K562 (cell line): ENCODE data around the gene TMEM121B. TPM values are rescaled to one million over a fixed set of nuclear protein-coding genes. Genes with fewer than 3 reads are reported as not detected.
A peak's percentile ranks its signal among the peaks of the same experiment; 100 is the strongest.

Experiments used
- CREB1 ChIP-seq, 2 experiments: sonication (generic) in 1 of 2; formaldehyde crosslinking in 1 of 2; IDR thresholded peaks; 2 replicates each; pipeline versions ENCODE4 v1.6.1 to v1.8.0; 2012 to 2022; ENCODE audit warnings: inconsistent platforms in 1 of 2, mild to moderate bottlenecking in 1 of 2, missing genetic modification reagents in 1 of 2, moderate library complexity in 1 of 2
- ELF1 ChIP-seq: fragments of 200-800 bp; sonication (Bioruptor generic); IDR thresholded peaks from 2 replicates; pipeline ENCODE4 v1.6.1; 2016; ENCODE audit warnings: missing genetic modification characterization, missing compliant biosample characterization
- FIP1L1 ChIP-seq: fragments of 200-400 bp; formaldehyde crosslinking; IDR thresholded peaks from 2 replicates; pipeline ENCODE4 v1.6.1; 2018; ENCODE audit warnings: mild to moderate bottlenecking, low read depth, low read length; ENCODE audit not compliant: poor library complexity, severe bottlenecking
- FOXK2 ChIP-seq, 2 experiments: fragments of 450-650 bp; IDR thresholded peaks in 1 of 2; conservative IDR thresholded peaks in 1 of 2; 2 replicates each; pipeline ENCODE4 v1.6.1; 2016; ENCODE audit warnings: low read depth in 2 of 2, mild to moderate bottlenecking in 1 of 2
- FOXP1 ChIP-seq: sonication (generic); formaldehyde crosslinking; IDR thresholded peaks from 2 replicates; pipeline ENCODE4 v1.8.0; 2022; ENCODE audit warnings: mild to moderate bottlenecking, missing genetic modification reagents
- GATAD2B ChIP-seq: fragments of 450-650 bp; IDR thresholded peaks from 2 replicates; pipeline ENCODE4 v1.6.1; 2017; ENCODE audit warnings: mild to moderate bottlenecking, borderline replicate concordance
- HCFC1 ChIP-seq: IDR thresholded peaks from 2 replicates; pipeline ENCODE4 v1.6.1; 2012; ENCODE audit warnings: low read depth, low read length, improper control_type of control experiment
- HNRNPH1 ChIP-seq: fragments of 200-400 bp; formaldehyde crosslinking; optimal IDR thresholded peaks from 2 replicates; pipeline ENCODE3; 2017; ENCODE audit warnings: low read depth, mild to moderate bottlenecking, low read length, moderate library complexity
- L3MBTL2 ChIP-seq: fragments of 450-650 bp; IDR thresholded peaks from 2 replicates; pipeline ENCODE4 v1.6.1; 2016; ENCODE audit warnings: mild to moderate bottlenecking, moderate library complexity
- MTA1 ChIP-seq: fragments of 450-650 bp; IDR thresholded peaks from 2 replicates; pipeline ENCODE4 v1.6.1; 2017; ENCODE audit warnings: borderline replicate concordance
- NR3C1 ChIP-seq: sonication (generic); formaldehyde crosslinking; IDR thresholded peaks from 2 replicates; pipeline ENCODE4 v1.8.1; 2022; ENCODE audit warnings: missing genetic modification reagents
- SIN3B ChIP-seq: fragments of 450-650 bp; IDR thresholded peaks from 2 replicates; pipeline ENCODE4 v1.6.1; 2017; ENCODE audit warnings: low read depth, mild to moderate bottlenecking, moderate library complexity
- SRSF3 ChIP-seq: fragments of 200-400 bp; formaldehyde crosslinking; IDR thresholded peaks from 2 replicates; pipeline ENCODE4 v1.6.1; 2016; ENCODE audit warnings: mild to moderate bottlenecking, low read length, moderate library complexity; ENCODE audit not compliant: insufficient read depth
- XRCC5 ChIP-seq: fragments of 200-400 bp; formaldehyde crosslinking; IDR thresholded peaks from 2 replicates; pipeline ENCODE4 v1.6.1; 2017; ENCODE audit warnings: low read depth, mild to moderate bottlenecking, low read length
- ZFX ChIP-seq: sonication (generic); formaldehyde crosslinking; IDR thresholded peaks from 2 replicates; pipeline ENCODE4 v1.8.0; 2022; ENCODE audit warnings: mild to moderate bottlenecking, missing genetic modification reagents, moderate library complexity
- ZNF143 ChIP-seq: sonication (generic); formaldehyde crosslinking; IDR thresholded peaks from 2 replicates; pipeline ENCODE4 v1.9.0; 2022; ENCODE audit warnings: mild to moderate bottlenecking, missing genetic modification reagents
- polyA plus RNA-seq, 8 experiments: library from polyadenylated mRNA; depleted of rRNA in 4 of 8; stranded (reverse) in 5 of 8; unstranded in 3 of 8; fragments of >200 nt; fragmentation: Nextera tagmentation in 2 of 8; fragmentation: Illumina TruSeq in 1 of 8; extraction: Ambion mirVana in 2 of 8; extraction: Trizol in 1 of 8; gene quantifications; 2 replicates each; pipeline versions ENCODE4 v1.2.1 to v1.2.3, GENCODE V29; 2011 to 2014; ENCODE audit warnings: inconsistent platforms in 1 of 8, missing spikeins in 1 of 8
- total RNA-seq, 7 experiments: library from RNA; depleted of rRNA in 6 of 7; stranded (reverse); fragments of >200 nt in 6 of 7; fragmentation: Illumina TruSeq in 2 of 7; extraction: Trizol in 2 of 7; gene quantifications; 2 replicates each; pipeline versions ENCODE4 v1.2.1 to v1.2.3, GENCODE V29; 2011 to 2021; ENCODE audit warnings: low replicate concordance in 1 of 7
- TF ChIP-seq, protein P1 (sequence below): IDR thresholded peaks from 2 replicates; pipeline ENCODE4 v1.6.1; 2014; ENCODE audit warnings: antibody characterized with exemption
- TF ChIP-seq, protein P2 (sequence below): sonication (generic); formaldehyde crosslinking; IDR thresholded peaks from 2 replicates; pipeline ENCODE4 v1.8.1; 2023; ENCODE audit warnings: mild to moderate bottlenecking, missing genetic modification reagents, moderate library complexity
- TF ChIP-seq, protein P3 (sequence below): sonication (generic); formaldehyde crosslinking; IDR thresholded peaks from 2 replicates; pipeline ENCODE4 v1.8.0; 2022; ENCODE audit warnings: mild to moderate bottlenecking, missing genetic modification reagents
- TF ChIP-seq, protein P4 (sequence below), 2 experiments: fragments of 450-650 bp in 1 of 2; sonication (generic) in 1 of 2; formaldehyde crosslinking; conservative IDR thresholded peaks; 2 replicates each; pipeline versions ENCODE4 v1.4.0 to v1.8.1; 2020 to 2022; ENCODE audit warnings: mild to moderate bottlenecking in 1 of 2, missing genetic modification reagents in 1 of 2

The TMEM121B gene
- total and polyA plus RNA-seq, 9 of the 15 experiments (the other 6 are each of a cell fraction or from before 2014, with no cell fraction given), result 0.03 to 0.07 (median 0.03) TPM; not detected in 6

DNA sequence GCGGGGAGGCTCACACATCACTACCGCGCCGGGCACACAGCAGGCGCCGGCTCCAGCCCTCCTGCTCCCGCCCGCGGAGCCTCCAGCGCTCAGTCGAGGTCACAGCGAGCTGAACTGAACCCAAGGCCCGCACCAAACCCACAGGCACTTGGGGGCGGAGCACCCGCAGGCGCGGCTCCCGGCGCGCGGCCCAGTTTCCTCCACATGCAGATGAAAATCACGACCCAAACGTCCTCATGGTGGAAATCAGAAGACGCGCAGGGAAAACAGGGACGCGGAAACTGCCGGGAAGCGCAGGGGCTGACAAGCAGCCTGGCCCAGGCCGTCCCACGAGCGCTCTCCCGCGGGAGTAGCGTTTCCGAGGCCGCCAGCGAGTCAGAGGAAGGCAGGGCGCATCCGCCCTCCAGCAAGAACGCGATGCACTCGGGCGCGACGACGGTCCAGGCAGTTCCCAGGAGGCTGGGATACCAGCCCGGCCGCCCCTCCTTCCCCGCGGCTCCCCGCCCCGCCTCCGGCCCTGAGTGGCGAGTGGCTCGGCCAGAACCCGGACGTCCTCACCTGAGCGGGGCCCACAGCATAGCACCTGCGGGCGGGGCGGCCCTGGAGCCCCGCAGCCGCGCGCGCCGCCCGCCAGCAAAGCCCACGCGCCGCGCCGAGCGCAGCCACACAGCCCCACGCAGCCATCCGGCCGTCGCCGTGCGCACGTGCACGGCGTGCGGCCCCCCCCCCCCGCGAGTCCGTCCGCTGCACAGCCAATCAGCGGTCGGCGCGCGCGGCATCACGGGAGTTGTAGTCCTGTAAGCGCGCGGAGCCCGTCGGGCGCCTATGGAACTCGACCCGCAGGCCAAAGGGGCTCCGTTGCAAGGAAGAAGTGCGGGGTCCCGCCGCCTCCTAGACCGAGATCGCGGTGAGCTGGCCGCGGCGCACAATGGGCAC lies 37.7 kb upstream of the TMEM121B start, which contains the start of gene HDHD5 (continued):
- TF ChIP-seq NR3C1 (peak; percentile 74; the same call in 1 of the 2 replicates), ELF1 (0 out of 2 replicates have a peak, but pooled peaks have one; percentile 46), FOXP1 (CRISPR knock-in tag) (peak; percentile 87; the same call in 1 of the 2 replicates), CREB1 (IDR thresholded peaks at IDR 0.05) (no peak), CREB1 (CRISPR knock-in tag; IDR thresholded peaks at IDR 0.05) (peak; percentile 17; the same call in 1 of the 2 replicates), HCFC1 (peak; percentile 89), SIN3B (0 out of 2 replicates have a peak, but pooled peaks have one; percentile 55), ZNF143 (CRISPR knock-in tag) (peak; percentile 84), HNRNPH1 (no peak), GATAD2B (peak; percentile 85; the same call in 1 of the 2 replicates), FIP1L1 (peak; percentile 30), SRSF3 (no peak), MTA1 (0 out of 2 replicates have a peak, but pooled peaks have one; percentile 33), FOXK2 (conservative IDR thresholded peaks at IDR 0.05 in 1 of 2, IDR thresholded peaks at IDR 0.05 in 1 of 2; ENCODE audit: low read depth in 2 of 2) (no peak), L3MBTL2 (peak; percentile 98), ZFX (peak; percentile 59), XRCC5 (0 out of 2 replicates have a peak, but pooled peaks have one; percentile 34)
- TF ChIP-seq, protein P1, sequence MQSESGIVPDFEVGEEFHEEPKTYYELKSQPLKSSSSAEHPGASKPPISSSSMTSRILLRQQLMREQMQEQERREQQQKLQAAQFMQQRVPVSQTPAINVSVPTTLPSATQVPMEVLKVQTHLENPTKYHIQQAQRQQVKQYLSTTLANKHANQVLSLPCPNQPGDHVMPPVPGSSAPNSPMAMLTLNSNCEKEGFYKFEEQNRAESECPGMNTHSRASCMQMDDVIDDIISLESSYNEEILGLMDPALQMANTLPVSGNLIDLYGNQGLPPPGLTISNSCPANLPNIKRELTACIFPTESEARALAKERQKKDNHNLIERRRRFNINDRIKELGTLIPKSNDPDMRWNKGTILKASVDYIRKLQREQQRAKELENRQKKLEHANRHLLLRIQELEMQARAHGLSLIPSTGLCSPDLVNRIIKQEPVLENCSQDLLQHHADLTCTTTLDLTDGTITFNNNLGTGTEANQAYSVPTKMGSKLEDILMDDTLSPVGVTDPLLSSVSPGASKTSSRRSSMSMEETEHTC, result no peak
- TF ChIP-seq, protein P2, sequence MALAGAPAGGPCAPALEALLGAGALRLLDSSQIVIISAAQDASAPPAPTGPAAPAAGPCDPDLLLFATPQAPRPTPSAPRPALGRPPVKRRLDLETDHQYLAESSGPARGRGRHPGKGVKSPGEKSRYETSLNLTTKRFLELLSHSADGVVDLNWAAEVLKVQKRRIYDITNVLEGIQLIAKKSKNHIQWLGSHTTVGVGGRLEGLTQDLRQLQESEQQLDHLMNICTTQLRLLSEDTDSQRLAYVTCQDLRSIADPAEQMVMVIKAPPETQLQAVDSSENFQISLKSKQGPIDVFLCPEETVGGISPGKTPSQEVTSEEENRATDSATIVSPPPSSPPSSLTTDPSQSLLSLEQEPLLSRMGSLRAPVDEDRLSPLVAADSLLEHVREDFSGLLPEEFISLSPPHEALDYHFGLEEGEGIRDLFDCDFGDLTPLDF (CRISPR knock-in tag), result peak; percentile 54; the same call in 1 of the 2 replicates
- TF ChIP-seq, protein P3, sequence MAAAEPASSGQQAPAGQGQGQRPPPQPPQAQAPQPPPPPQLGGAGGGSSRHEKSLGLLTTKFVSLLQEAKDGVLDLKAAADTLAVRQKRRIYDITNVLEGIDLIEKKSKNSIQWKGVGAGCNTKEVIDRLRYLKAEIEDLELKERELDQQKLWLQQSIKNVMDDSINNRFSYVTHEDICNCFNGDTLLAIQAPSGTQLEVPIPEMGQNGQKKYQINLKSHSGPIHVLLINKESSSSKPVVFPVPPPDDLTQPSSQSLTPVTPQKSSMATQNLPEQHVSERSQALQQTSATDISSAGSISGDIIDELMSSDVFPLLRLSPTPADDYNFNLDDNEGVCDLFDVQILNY (CRISPR knock-in tag), result no peak
- TF ChIP-seq, protein P4, sequence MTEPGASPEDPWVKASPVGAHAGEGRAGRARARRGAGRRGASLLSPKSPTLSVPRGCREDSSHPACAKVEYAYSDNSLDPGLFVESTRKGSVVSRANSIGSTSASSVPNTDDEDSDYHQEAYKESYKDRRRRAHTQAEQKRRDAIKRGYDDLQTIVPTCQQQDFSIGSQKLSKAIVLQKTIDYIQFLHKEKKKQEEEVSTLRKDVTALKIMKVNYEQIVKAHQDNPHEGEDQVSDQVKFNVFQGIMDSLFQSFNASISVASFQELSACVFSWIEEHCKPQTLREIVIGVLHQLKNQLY (CRISPR knock-in tag; conservative IDR thresholded peaks at IDR 0.05), result 0 out of 4 replicates have a peak, but pooled peaks of 1 of the 2 experiments have one; percentile 33
